ENCODE results near the gene LARP1.
"Not testable (repeated sequence)": the region's sequence is repeated elsewhere in the genome, so short reads cannot be mapped to it uniquely, and the experiment has no call there.

Gene LARP1

DNA sequence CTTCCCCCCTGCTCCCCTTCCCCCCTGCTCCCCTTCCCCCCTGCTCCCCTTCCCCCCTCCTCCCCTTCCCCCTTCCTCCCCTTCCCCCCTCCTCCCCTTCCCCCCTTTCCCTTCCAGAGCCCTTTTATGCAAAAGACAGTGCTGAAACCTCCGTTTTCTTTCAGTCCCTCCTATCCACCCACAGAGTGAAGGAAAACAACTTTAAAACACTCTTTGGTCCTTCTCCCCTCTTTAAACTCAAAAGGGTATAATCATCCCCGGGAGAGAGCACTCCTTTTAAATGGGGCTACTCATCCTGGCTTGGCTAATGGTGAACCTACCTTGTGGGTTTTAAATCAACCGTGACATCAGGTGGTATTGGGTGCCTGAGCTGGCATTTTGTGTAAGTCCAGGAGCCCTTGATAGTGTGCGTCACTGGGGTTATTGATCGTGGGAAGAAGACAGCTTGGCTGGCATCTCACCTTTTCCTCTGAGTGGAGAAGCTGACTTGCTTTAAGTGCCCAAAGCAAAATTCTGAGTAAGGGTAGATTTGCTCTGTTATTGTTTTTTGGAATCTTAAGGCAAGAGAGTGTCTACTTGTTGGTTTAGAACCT lies 2.7 kb downstream of the LARP1 start:
- H3K4me3 ChIP-seq (ENCODE audit: low read depth, low read length), result peak overlapping the region; percentile 62
- no peak for TF ChIP-seq MYC (IDR thresholded peaks at IDR 0.05; ENCODE audit: low read depth, low read length)
- TF ChIP-seq, protein P1, sequence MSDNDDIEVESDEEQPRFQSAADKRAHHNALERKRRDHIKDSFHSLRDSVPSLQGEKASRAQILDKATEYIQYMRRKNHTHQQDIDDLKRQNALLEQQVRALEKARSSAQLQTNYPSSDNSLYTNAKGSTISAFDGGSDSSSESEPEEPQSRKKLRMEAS (IDR thresholded peaks at IDR 0.05; ENCODE audit: low read depth, low read length), result no peak
- DNase-seq (ENCODE audit: low read depth), result peak; percentile 35

DNA sequence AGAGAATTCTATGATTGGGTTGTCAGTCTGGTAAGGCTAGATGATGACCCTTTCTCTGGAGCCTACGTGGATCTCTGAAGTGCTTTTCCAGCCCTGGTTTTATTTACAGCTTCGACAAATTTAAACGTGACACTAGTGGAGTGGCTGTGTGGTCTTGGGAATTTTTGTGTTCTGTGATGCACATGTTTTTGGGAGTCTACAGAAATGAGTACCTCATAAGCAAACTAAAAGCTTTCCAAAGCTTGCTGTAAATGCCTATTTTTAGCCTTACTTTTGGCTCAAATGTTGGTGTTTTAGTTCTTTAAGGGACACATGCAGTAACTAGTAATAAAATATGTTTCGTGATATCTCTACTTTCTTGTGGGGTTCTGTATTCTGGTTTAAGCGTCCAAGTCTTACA lies 3.3 kb downstream of the LARP1 start:
- TF ChIP-seq, protein P2, sequence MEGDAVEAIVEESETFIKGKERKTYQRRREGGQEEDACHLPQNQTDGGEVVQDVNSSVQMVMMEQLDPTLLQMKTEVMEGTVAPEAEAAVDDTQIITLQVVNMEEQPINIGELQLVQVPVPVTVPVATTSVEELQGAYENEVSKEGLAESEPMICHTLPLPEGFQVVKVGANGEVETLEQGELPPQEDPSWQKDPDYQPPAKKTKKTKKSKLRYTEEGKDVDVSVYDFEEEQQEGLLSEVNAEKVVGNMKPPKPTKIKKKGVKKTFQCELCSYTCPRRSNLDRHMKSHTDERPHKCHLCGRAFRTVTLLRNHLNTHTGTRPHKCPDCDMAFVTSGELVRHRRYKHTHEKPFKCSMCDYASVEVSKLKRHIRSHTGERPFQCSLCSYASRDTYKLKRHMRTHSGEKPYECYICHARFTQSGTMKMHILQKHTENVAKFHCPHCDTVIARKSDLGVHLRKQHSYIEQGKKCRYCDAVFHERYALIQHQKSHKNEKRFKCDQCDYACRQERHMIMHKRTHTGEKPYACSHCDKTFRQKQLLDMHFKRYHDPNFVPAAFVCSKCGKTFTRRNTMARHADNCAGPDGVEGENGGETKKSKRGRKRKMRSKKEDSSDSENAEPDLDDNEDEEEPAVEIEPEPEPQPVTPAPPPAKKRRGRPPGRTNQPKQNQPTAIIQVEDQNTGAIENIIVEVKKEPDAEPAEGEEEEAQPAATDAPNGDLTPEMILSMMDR (IDR thresholded peaks at IDR 0.05; ENCODE audit: low read depth, low read length), result no peak
- TF ChIP-seq, protein P1 (IDR thresholded peaks at IDR 0.05; ENCODE audit: low read depth, low read length), result no peak
- no peak for TF ChIP-seq POLR2A (IDR thresholded peaks at IDR 0.05; ENCODE audit: extremely low read depth, insufficient read length)
- no peak for DNase-seq (ENCODE audit: low read depth)
- H3K4me3 ChIP-seq (ENCODE audit: low read depth, low read length), result peak overlapping the region; percentile 62

DNA sequence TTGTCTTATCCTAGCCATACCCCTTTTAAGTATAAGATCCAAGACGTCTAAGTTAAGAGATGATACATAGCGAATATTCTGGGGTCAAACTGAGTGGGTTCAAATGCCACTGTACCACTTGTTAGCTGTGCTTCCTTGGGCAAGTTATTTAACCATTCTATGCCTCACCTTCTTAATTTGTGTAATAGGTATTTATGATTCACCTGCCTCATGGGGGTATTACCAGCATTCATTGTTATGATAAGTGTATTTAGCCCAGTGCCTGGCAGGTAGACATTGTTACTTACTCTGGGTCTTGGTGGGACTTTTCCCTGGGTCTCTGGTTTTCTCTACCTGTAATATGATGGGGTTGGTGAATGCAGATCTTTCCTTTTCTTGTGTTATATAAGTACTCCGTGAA lies 3.8 kb downstream of the LARP1 start:
- TF ChIP-seq POLR2A (IDR thresholded peaks at IDR 0.05; ENCODE audit: extremely low read depth, insufficient read length) (no peak), MYC (IDR thresholded peaks at IDR 0.05; ENCODE audit: low read depth, low read length) (no peak)
- TF ChIP-seq, protein P1 (IDR thresholded peaks at IDR 0.05; ENCODE audit: low read depth, low read length), result no peak
- TF ChIP-seq, protein P2 (IDR thresholded peaks at IDR 0.05; ENCODE audit: low read depth, low read length), result no peak
- no peak for DNase-seq (ENCODE audit: low read depth)
- peak overlapping the region; percentile 62 for H3K4me3 ChIP-seq (ENCODE audit: low read depth, low read length)

DNA sequence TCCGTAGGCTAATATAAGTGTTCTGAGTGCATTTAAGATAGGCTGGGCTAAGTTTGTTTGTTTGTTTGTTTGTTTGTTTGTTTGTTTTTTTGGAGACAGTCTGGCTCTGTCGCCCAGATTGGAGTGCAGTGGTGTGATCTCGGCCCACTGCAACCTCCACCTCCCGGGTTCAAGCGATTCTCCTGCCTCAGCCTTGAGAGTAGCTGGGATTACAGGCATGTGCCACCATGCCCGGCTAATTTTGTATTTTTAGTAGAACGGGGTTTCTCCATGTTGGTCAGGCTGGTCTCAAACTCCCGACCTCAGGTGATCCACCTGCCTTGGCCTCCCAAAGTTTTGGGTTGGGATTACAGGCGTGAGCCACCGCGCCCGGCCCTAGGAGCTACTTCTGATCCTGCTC lies 4.7 kb downstream of the LARP1 start:
- DNase-seq (ENCODE audit: low read depth), result not testable (repeated sequence)
- peak overlapping the region; percentile 62 for H3K4me3 ChIP-seq (ENCODE audit: low read depth, low read length)

DNA sequence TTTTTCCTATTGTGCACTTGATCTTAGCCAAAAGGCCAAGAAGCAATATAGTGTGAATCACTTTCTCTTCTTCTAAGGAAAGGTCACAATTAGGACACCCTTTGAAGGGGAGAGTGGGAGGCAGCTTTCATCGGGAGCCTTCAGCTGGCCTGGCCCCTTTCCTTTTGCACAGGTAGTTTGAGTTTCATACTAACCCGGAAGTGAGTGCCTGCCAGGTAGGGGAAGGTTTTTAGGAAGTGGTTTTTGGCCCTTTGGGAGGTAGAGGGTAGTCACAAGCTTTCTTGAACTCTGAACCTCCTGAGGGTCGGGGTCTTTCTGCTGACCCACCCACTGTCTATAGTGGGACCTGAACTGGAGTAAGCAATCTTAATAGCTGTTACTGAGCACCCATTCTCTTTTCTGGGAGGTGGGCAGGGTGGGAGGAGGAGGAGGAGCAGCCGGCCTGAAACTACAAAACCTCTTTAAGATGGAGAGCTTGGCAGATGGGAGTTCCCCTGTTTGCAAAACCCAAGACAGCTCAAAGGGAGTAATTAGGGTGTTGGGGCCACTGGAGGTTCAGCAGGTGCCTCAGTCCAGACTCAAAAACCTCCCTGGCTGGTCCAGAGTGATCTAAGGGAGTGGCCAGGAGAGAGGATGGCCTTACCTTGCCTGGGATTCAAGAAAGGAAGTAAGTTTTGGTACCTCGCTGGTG lies 6.0 kb downstream of the LARP1 start:
- peak; percentile 35 for DNase-seq (ENCODE audit: low read depth)
- TF ChIP-seq, protein P2 (IDR thresholded peaks at IDR 0.05; ENCODE audit: low read depth, low read length), result no peak
- TF ChIP-seq, protein P1 (IDR thresholded peaks at IDR 0.05; ENCODE audit: low read depth, low read length), result no peak
- TF ChIP-seq POLR2A (IDR thresholded peaks at IDR 0.05; ENCODE audit: extremely low read depth, insufficient read length) (no peak), MYC (IDR thresholded peaks at IDR 0.05; ENCODE audit: low read depth, low read length) (no peak)
- H3K4me3 ChIP-seq (ENCODE audit: low read depth, low read length), result peak overlapping the region; percentile 62

DNA sequence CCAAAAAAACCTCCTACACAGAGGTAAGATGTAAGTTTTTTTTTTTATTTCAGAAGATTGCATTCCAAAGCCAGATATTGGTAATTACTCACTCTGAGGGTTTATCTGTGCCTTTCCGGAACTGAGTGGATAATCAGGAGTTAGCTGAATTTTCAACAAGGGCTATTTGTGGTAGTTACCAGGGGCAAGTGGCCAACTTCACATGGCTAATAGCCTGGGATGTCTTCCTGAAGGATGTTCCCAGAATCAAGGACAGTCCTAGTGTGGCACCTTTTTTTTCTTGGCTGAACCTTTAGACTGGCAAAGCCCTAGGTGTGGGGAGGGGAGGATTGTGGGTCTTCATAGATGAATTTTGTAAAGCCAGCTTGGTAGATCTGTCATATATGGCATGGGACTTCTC lies 7.1 kb downstream of the LARP1 start:
- H3K4me3 ChIP-seq (ENCODE audit: low read depth, low read length), result peak overlapping the region; percentile 6
- DNase-seq (ENCODE audit: low read depth), result no peak
- TF ChIP-seq, protein P1 (IDR thresholded peaks at IDR 0.05; ENCODE audit: low read depth, low read length), result no peak
- no peak for TF ChIP-seq MYC (IDR thresholded peaks at IDR 0.05; ENCODE audit: low read depth, low read length)
- no peak for TF ChIP-seq POLR2A (IDR thresholded peaks at IDR 0.05; ENCODE audit: extremely low read depth, insufficient read length)
- TF ChIP-seq, protein P2 (IDR thresholded peaks at IDR 0.05; ENCODE audit: low read depth, low read length), result no peak

Measured in NB4 (cell line).